ENCODE data around the gene PLD4. TPM values are rescaled to one million over a fixed set of nuclear protein-coding genes. Genes with fewer than 3 reads are reported as not detected.

The PLD4 gene
- total and polyA plus RNA-seq, 7 donors: 0.04 to 0.25 TPM; not detected in 5

GRCh38 chr14:104929268-104930230 lies 4.9 kb downstream of the PLD4 start:
- no peak for TF ChIP-seq CTCF (IDR thresholded peaks at IDR 0.05)
- H3K27ac ChIP-seq: no peak overlapping the region
- DNase-seq (no peak), ATAC-seq (no peak)
- no peaks in the 10 kb centered on the region for H3K36me3 ChIP-seq (ENCODE audit: insufficient read depth in 1 of 2, low read depth in 1 of 2)
- H3K4me3 ChIP-seq: no peak overlapping the region
- H3K4me1 ChIP-seq: no peaks in the 10 kb centered on the region
- WGBS, 3 donors: 83 to 86% (median 85%) methylated on average over 15 of the region's 15 CpGs
- peaks cover 0 to 42% (median 9%) of the 10 kb centered on the region in 3 donors for H3K27me3 ChIP-seq (ENCODE audit: insufficient read depth in 3 of 3, low read length in 2 of 3)
- no peaks in the 10 kb centered on the region for H3K9me3 ChIP-seq
- intact Hi-C loops (cut with DNase I): no loop called here

DNA sequence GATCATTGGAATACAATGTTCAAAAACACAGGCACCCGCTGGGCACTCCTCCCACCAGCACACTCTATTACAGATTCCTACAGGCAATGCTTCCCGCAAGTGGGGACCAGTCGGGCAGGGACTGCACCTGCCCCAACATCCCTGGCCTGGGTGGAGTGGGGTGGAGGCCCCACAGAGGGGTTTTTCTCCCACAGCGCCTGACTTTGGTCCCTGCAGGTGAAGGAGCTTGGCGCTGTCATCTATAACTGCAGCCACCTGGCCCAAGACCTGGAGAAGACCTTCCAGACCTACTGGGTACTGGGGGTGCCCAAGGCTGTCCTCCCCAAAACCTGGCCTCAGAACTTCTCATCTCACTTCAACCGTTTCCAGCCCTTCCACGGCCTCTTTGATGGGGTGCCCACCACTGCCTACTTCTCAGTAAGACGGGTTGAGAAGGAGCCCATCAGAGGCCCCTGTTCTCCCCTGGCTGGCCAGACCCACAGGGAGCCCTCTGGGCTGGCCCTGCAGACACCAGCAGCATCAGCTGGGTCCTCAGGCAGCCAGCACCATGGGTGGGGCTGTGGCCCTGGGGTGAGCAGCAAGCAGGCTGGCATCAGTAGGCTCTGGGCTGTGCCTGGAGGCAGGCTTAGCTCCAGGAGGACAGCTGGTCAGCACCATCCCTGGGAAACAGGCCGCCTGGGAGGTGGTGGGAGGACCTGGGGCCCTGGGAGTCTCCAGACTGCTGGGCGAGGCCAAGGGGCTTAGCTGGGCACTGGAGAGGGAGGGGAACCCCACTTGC lies 6.0 kb downstream of the PLD4 start:
- ATAC-seq (no peak), DNase-seq (no peak)
- no peaks in the 10 kb centered on the region for H3K9me3 ChIP-seq
- WGBS, 3 donors: 66 to 74% (median 68%) methylated on average over 10 of the region's 10 CpGs
- H3K27me3 ChIP-seq (ENCODE audit: insufficient read depth in 3 of 3, low read length in 2 of 3): peaks cover 0 to 52% (median 9%) of the 10 kb centered on the region in 3 donors
- no peak for TF ChIP-seq CTCF (IDR thresholded peaks at IDR 0.05)
- no peaks in the 10 kb centered on the region for H3K36me3 ChIP-seq (ENCODE audit: insufficient read depth in 1 of 2, low read depth in 1 of 2)
- H3K27ac ChIP-seq: no peak overlapping the region
- H3K4me3 ChIP-seq: no peak overlapping the region
- H3K4me1 ChIP-seq: no peaks in the 10 kb centered on the region
- intact Hi-C loops (cut with DNase I): no loop called here

DNA sequence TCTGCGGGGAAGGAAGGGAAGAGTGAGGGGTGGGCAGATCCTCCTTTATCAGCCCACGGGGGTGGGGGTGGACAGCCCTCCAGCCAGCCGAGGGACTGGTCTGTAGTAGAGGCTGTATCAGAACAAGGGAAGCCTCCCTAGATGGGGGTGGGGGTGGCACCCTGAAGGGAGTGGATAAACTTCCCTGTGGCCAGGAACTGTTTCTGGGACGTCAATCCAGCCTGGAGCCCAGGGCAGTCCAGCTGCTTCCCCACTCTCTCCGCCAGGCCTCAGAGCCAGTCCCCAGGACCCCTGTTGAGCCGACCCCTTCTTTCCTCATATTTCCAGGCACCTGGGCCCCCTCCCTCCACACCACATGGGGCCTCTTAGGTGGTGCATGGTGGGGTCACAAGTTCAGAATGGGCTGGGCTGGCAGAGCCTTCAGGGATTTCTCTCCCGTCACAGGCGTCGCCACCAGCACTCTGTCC lies 6.7 kb downstream of the PLD4 start:
- no peak for DNase-seq
- H3K27me3 ChIP-seq (ENCODE audit: insufficient read depth in 3 of 3, low read length in 2 of 3): peaks cover 0 to 52% (median 9%) of the 10 kb centered on the region in 3 donors
- no peak overlapping the region for H3K4me3 ChIP-seq
- no peak for TF ChIP-seq CTCF (IDR thresholded peaks at IDR 0.05)
- intact Hi-C loops (cut with DNase I): no loop called here
- H3K36me3 ChIP-seq (ENCODE audit: insufficient read depth in 1 of 2, low read depth in 1 of 2): no peaks in the 10 kb centered on the region
- ATAC-seq: no peak
- no peaks in the 10 kb centered on the region for H3K4me1 ChIP-seq
- H3K27ac ChIP-seq: no peak overlapping the region
- 56 to 63% (median 62%) methylated on average over 8 to 9 of the region's 9 CpGs for WGBS, 3 donors
- H3K9me3 ChIP-seq: no peaks in the 10 kb centered on the region

DNA sequence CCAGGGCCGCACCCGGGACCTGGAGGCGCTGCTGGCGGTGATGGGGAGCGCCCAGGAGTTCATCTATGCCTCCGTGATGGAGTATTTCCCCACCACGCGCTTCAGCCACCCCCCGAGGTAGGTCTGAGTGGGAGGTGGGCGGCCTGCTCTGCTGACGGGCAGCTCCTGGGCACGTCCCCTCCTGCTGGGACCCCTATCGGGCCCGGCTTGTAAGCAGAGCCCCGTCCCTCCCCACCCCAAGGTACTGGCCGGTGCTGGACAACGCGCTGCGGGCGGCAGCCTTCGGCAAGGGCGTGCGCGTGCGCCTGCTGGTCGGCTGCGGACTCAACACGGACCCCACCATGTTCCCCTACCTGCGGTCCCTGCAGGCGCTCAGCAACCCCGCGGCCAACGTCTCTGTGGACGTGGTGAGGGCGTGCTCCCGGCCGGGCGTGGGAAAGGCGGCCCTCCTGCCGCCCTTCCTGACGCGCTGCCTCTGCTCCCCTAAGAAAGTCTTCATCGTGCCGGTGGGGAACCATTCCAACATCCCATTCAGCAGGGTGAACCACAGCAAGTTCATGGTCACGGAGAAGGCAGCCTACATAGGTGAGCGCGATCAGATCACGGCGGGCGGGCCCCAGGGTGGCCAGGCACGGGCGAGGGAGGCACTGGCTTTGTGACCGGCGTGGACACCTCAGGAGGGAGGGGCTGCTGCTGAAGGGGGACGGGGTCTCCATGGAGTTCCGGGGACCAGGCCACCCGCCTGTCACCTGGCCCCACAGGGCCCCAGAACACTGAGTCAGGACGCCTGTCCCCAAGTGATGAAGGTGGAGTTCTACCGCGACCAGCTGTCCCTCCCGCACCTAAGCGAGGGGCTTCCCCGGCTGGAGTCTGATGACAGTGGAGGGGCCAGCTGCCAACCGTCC lies 7.3 kb downstream of the PLD4 start:
- 51 to 52% (median 51%) methylated on average over 56 to 64 of the region's 64 CpGs for WGBS, 3 donors
- no peak for TF ChIP-seq CTCF (IDR thresholded peaks at IDR 0.05)
- H3K4me1 ChIP-seq: no peaks in the 10 kb centered on the region
- ATAC-seq: no peak
- H3K27me3 ChIP-seq (ENCODE audit: insufficient read depth in 3 of 3, low read length in 2 of 3): peaks cover 0 to 51% (median 9%) of the 10 kb centered on the region in 3 donors
- no peak for DNase-seq
- H3K9me3 ChIP-seq: no peaks in the 10 kb centered on the region
- H3K36me3 ChIP-seq (ENCODE audit: insufficient read depth in 1 of 2, low read depth in 1 of 2): no peaks in the 10 kb centered on the region
- H3K4me3 ChIP-seq: peak overlapping the region; percentile 72
- intact Hi-C loops (cut with DNase I): no loop called here
- no peak overlapping the region for H3K27ac ChIP-seq

Data from psoas muscle (tissue), 8 donors.